EH (cell line): ENCODE results near the gene CTU2.

Experiments used
- DNase-seq: peaks from one replicate; pipeline ENCODE4 v3.0.0-alpha.2; 2015; ENCODE audit warnings: low read depth

CTU2 gene

GRCh38 chr16:88743693-88744576 lies 37.6 kb downstream of the CTU2 start:
- DNase-seq = peak; percentile 68

DNA sequence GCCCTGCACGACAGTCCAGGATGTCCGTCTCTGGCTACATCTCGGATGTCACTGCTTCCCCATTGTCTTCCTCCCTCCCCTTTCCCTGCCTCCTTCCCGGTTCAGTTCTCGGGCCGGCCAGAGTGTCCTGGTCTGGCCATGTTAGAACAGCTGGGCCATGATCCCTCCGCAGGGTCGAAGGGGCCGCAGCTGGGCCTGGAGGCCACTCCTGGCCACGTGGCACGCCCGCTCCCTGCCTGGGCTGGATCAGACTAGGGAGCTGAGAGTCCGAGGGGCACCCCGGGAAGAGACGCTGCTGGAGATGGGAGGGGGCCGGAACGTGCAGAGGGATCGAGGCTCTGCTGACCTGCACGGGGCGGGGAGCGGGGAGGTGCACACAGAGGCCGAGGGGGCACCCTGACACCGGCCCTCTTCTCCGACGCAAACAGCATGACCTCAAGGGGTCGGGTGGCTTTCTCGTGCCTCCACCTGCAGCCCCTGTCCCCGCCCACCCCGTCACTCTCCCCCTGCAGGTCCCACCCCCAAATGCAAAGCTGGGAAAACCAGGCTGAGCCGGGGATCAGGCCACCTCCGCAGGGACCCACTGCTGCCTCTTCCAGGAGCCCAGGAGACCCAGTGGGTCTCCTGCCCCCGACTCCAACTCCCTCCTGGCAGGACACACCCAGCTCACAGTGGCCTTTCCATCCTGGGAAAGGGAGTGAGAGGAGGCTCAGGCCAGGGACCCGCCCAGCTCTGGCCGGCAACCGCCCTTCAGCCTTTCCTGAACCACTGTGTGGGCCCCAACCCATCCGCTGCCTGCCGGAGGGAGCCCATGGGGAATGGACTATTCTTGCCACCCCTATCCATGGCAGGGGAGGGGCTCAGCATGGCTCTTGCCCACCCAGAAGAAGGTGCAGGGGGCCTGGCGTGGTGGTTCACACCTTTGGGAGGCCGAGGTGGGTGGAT lies 38.5 kb downstream of the CTU2 start:
- DNase-seq = no peak

DNA sequence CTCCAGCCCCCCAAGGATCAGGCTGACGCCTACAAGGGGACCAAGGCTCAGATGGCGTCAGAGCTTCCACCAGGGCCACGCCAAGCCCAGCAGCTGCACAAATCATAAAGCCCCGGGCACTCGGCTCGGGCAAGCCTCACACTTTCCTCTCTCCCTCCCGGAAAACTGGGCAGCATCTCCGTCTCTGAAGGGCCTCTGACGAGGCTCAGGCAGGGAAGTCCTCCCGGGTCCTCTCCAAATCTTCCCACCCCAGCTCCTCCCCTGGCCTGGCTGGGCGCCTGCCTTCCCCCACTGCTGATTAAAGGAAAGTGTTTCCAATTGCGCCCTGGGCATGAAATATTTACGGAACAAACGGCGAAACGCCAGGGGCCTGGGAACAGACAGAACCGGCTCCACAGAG lies 40.2 kb downstream of the CTU2 start:
- DNase-seq = peak; percentile 25

GRCh38 chr16:88747588-88748301 lies 41.4 kb downstream of the CTU2 start:
- DNase-seq = no peak

DNA sequence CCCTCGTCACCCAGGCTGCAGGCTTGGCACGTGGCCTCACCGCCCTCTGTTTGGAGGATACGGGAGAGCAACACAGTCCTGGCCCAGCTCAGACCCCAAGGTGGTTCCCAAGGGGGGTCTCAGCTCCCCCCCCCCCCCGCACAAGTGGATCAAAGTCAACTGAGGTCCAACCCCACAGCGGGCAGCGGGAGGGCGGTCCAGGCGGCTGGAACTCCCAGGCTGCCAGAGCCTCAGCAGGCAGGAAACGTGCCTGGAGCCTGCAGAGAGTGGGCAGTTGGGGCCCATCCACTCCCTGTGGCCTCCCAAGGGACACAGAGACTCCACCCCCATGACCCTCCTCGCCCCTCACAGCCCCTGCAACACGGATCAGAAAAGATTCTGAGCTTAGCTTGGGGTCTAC lies 42.1 kb downstream of the CTU2 start:
- no peak for DNase-seq

GRCh38 chr16:88749358-88749757 lies 43.1 kb downstream of the CTU2 start:
- no peak for DNase-seq

- DNase-seq = no peak
Observed at GRCh38 chr16:88750854-88751253, 44.6 kb downstream of the CTU2 start.

- DNase-seq = no peak
Observed at GRCh38 chr16:88752386-88753002, 46.2 kb downstream of the CTU2 start.

GRCh38 chr16:88753191-88753590 lies 46.9 kb downstream of the CTU2 start:
- no peak for DNase-seq

DNA sequence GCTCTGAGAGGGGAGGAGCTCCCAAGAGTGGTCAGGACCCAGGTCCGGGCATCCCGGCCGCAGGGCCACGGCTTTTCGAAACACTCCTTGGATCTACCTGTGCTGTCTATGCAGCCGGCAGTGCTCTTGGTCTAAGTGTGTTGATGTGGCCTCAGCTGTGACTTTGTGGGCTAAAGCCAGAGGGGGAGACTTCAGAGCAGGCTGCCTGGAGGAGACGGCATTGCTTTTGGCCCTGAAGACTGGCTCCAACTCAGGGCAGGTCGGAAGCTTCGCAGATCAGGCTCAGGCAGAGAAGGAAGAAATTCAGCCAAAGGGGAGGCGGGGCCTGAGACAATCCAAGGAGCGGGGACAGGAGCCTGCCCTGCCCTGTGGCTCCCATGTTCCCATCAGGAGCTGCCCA lies 47.3 kb downstream of the CTU2 start:
- DNase-seq = no peak

- DNase-seq = no peak
Observed at GRCh38 chr16:88754109-88754911, 48.0 kb downstream of the CTU2 start.

DNA sequence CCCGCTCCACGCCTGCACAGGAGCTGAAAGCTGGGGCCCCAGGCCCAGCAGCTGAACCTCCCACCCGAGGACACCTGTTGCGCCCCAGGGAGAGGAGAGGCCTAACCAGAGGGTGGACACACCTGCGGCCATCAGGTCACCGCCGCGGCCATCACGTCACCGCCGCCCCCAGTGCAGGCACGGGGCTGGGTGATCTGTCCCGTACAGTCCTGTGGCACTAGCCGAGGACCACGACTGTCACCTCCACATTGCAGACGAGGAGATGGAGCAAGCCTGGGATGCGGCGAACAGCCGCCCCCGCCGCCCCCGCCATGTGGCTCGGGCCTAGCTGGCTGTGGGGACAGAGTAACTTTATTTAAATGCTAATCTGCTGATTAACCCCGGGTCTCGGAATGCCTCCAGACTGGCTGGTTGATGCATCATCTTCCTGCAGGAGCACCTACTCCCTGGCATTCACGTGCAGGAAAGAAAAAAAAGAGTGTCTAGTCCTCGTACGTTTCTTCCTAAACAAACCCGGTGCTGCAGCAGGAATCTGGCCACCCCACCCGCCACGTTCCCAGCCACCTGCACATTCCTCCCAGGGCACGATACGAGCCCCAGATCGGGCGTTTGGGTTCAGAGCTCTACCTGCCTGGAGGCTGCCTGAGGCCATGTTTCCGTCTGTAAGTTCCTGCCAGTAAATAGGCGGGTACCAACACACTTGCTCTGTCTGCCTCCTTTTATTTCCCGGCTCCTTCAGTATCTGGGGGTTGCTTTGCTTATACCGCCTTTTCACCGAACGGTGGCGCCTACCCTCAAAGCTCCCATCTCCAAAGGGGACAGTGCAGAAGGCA lies 48.8 kb downstream of the CTU2 start:
- peak; percentile 70 for DNase-seq

DNA sequence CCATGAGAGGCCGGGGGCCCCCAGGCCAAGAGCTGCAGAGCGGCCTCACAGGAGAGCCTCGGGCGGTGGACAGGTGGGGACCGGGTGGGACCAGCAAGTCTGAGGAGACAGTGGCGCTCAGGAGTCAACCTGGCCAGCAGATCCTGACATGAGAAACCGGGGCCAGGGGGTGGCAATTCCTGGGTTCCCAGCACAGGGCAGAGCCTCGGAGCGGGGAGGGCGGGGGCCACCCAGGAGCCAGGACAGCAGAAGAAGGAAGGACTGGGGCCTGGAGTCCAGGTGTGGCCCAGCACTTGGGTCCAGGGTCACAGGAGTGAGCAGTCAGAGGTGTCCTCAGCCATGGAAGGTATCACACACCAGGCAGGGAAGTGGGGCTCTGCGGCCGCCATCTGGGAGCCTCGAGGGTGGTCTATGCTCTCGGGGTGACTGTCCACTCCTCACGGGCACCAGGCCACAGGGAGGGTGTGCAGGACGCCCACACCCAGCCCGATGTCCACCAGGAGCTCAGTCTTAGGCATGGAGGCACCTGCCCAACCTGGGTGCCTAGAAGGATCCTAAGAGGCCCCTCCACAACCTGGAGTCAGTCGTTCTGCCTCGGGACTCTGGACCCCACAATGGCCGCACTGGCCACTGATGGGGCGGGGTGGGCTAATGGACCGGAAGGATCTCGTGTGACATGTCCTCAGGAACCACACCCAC lies 49.6 kb downstream of the CTU2 start:
- no peak for DNase-seq

DNA sequence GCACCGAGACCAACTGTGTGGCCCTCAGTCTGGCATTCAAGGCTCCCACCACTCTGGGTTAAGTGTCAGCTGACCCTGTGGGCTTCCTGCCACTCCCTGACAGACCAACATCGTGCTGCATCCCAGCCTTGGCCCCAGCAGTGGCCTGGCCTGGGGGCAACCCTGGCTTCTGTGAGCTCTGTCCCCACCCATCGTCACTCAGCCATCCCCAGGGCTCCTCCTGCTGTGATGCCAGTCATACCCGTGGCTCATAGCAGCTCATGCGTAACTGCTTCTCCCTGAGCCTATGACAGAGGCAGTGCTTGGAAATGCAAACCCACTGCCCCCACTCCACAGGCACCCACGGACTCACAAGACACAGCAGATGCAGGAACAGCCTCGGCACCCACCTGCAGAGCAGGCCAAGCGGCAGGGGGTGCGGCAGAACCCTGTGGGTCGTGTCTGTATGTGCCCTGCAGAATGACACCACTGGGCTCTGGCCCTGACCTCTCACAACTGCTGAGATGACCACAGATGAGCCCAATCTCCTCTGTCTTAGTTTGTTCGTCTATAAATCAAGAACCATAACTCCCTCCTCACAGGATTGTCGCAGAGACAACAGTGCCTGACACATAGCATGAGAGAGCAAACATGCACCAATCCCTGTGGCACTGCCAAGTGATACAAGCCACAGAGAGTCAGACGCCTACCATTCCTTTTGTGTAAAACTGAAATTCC lies 52.1 kb downstream of the CTU2 start:
- peak; percentile 35 for DNase-seq

DNA sequence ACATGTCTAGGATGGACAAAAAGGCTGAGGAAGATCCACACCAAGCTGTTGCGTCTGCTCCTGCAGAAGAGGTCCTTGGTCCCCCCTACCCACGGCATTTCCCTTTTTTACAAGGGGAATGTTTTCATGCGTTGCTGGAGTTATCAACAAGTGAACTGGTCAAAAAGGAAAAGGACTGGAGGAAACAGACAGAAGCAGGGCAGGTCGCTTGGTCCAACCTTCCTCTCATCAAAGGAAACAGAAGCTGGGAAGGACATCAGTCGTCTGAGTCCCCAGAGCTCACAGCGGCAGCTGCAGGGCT lies 52.6 kb downstream of the CTU2 start:
- DNase-seq = no peak

DNA sequence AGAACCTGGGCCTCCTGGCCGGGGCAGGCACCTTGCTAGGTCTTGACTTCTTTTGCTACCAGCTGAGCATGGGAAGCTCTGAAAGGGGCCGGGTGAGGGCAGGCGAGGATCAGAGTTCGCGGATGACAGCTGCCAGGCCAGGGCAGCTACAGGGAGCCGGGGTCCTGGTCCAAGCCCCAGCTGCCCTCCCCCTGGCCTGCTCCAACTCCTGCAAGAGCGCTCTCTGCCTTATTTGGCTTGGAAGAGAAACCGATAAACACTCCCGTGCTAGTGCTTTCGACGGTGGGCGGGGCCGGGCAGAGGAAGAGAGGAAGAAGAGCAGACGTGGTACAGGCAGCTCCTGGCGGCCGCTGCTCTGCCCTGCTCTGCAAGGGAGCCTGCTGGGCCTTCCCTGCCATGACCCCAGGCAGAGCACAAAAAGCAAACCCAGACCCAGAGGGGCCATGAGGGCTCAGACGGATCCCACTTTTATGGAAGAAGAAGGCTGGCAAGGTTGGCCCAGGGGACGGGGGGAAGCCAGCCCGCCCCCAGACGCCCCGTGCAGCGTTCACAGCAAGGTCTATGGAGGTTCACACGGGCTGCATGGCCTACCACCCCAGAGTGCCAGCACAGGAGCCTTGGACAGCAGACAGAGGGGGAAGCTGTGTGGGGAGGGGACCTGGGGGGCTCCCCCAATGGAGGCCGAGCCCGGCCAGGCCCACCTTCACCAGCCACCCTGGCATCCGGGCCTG lies 53.1 kb downstream of the CTU2 start:
- DNase-seq = no peak

DNA sequence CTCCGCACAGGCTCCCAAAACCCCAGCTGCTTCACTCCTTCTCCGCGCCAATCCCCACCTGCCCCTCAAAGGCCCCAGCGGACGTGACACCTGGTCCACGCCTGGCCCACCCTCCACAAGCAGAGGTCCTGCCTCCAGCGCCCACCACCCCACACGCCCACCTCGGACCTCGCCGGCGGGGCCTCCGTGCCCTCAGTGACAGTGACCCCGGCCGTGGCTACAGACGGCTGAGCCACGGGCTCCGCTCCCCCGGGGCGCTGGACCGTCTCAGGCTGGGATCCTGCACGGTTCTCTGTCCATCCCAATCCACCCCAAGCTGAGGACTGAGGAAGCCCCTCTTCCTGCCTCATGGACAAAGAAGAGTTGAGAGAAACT lies 53.7 kb downstream of the CTU2 start:
- DNase-seq = no peak

- DNase-seq = no peak
Observed at GRCh38 chr16:88760424-88761142, 54.3 kb downstream of the CTU2 start.
